SKM-1 (cell line): ENCODE results near the gene SND1.
A peak's percentile ranks its signal among the peaks of the same experiment; 100 is the strongest.

ENCODE experiments used
- DNase-seq: peaks from one replicate; lab custom pipeline; 2025; ENCODE audit not compliant: unreplicated experiment; lab: John Stamatoyannopoulos, UW

The SND1 gene

GRCh38 chr7:128010391-128011127, 358.6 kb downstream of the SND1 start:
- no peak for DNase-seq

GRCh38 chr7:128011131-128011661, 359.2 kb downstream of the SND1 start:
- no peak for DNase-seq

GRCh38 chr7:128014811-128015210, 362.8 kb downstream of the SND1 start:
- no peak for DNase-seq

GRCh38 chr7:128017460-128017859, 365.5 kb downstream of the SND1 start:
- DNase-seq: no peak

GRCh38 chr7:128017862-128018845, 366.2 kb downstream of the SND1 start:
- DNase-seq: no peak

- no peak for DNase-seq
These were observed 367.3 kb downstream of the SND1 start for GRCh38 chr7:128019288-128019687.

GRCh38 chr7:128020159-128020558, 368.2 kb downstream of the SND1 start:
- no peak for DNase-seq

- no peak for DNase-seq
These were observed 369.4 kb downstream of the SND1 start for GRCh38 chr7:128021366-128021765.

GRCh38 chr7:128022631-128023532, 370.9 kb downstream of the SND1 start:
- no peak for DNase-seq

- no peak for DNase-seq
These were observed 372.2 kb downstream of the SND1 start for GRCh38 chr7:128024151-128024550.

- no peak for DNase-seq
These were observed 373.4 kb downstream of the SND1 start for GRCh38 chr7:128025380-128025779.

GRCh38 chr7:128025819-128026218, 373.8 kb downstream of the SND1 start:
- DNase-seq: peak; percentile 15

- no peak for DNase-seq
These were observed 374.6 kb downstream of the SND1 start for GRCh38 chr7:128026551-128026950.

GRCh38 chr7:128027485-128027980, 375.5 kb downstream of the SND1 start:
- no peak for DNase-seq

GRCh38 chr7:128029405-128029995, 377.5 kb downstream of the SND1 start:
- no peak for DNase-seq

- DNase-seq: no peak
These were observed 378.3 kb downstream of the SND1 start for GRCh38 chr7:128030263-128030653.

GRCh38 chr7:128030654-128031611, 378.9 kb downstream of the SND1 start, which contains the start of gene LRRC4:
Gene LRRC4 (minus strand): TSS chr7:128031437. CDS start chr7:128030640, 797 bp downstream.
- DNase-seq: no peak

GRCh38 chr7:128031901-128032604, 380.1 kb downstream of the SND1 start:
- no peak for DNase-seq
